Measurements from ENCODE around the gene TANGO6.
"Not testable (repeated sequence)": the region's sequence is repeated elsewhere in the genome, so short reads cannot be mapped to it uniquely, and the experiment has no call there.

Gene TANGO6

DNA sequence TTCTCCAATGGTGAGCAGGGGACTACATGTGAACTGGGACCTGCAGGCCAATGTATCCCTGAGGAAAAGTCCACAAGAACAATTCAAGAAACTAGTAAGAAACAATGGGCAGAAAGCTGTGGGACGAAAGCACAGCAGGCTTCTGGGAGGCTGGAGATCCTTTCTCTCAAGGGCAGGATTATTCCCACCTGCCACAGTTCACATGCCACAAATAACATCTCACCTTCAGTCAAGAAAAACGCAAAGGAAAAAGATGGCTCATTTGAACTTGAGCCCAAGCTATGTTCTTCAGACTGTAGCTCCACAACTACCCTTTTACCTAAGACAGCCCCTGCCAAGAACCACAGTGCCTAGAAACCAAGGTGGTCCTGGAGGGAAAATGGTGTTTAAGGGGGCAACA lies 275.1 kb downstream of the TANGO6 start:
- no peak for DNase-seq (ENCODE audit: low spot score)

DNA sequence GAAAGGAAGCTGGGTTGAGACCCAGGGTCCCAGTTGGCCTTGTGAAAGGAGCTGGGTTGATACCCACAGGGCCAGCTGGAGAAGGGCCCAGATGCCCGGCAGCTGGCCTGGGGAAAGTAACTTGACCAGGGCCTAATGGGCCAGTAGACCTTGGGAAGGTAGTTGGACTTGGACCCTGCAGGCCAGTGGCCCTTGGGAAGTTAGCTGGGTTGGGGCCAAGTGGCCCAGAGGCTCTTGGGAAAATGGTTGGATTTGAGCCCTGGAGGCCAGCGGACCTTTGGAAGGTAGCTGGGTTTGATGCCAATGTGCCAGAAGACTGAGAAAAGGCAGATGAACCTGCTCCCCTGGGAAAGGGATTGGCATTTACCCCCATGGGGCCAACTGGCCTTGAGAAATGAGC lies 275.7 kb downstream of the TANGO6 start:
- no peak for DNase-seq (ENCODE audit: low spot score)

DNA sequence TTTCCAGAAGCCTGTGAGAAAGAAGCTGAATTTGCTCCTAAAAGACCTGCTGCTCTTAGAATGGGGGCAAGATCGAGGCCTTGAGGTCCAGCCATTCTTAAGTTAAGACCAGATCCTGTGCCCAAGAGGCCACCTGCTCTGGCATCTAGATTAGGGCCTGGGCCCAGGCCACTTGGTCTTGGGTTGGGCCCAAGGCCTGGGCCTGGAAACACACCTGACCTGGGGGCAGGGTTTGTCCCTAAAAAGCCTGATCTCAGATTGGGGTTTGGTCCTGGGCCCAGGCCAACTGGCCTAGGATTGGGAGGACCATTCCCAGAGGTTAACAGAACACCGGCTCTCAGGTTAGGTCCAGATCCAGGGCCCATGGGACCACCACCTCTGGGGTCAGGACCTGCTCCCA lies 276.2 kb downstream of the TANGO6 start:
- DNase-seq (ENCODE audit: low spot score), result no peak

DNA sequence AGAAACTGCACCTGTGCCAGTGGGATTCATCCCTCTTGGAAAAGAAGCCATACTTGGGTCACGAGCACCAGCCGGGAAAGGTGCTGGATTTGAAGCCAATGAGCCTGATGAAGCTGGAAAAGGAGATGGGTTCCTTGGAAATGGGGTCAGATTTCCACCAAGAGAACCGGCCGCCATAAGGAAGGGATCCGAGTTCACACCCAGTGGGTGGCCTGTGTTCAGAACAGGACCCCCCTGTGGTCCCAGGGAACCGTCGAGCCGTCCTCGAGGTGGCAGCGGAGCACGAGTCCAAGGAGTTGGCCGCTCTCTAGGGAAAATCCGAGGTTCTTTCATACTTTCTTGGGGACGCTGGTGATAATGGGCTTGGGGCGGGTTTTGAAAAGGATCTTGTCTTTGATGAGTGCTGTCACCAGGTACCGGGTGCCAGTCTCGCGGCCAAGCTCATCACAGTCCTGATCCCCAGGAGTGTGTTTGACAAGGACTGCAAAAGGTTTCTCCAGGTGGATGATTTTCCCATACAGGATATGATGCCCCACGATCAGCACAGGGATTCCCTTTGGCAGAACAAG lies 276.8 kb downstream of the TANGO6 start:
- DNase-seq (ENCODE audit: low spot score), result no peak

DNA sequence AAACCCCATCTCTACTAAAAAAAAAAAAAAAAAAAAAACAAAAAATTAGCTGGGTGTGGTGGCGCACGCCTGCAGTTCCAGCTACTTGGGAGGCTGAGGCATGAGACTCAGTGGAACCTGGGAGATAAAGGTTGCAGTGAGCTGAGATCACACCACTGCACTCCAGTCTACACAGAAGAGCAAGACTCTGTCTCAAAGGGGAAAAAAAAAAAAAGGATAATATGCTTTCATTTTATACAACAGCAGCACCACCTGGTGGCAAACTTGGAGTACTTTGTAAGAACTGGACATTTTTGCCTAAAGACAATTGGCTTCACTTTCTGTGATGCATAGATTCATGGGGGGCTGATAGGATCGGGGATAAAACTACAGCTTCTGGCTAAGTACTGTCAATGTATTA lies 280.6 kb downstream of the TANGO6 start:
- DNase-seq (ENCODE audit: low spot score), result peak; percentile 73

DNA sequence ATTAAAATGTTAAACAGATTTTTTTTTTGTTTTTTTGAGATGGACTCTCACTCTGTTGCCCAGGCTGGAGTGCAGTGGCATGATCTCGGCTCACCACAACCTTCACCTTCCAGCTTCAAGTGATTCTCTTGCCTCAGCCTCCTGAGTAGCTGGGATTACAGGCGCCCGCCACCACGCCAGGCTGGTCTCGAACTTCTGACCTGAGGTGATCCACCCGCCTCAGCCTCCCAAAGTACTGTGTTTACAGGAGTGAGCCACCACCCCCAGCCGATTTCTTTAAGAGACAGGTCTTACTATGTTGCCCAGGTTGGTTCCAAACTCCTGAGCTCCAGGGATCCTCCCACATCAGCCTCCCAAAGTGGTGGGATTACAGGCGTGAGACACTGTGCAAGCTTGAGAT lies 281.1 kb downstream of the TANGO6 start:
- not testable (repeated sequence) for DNase-seq (ENCODE audit: low spot score)

DNA sequence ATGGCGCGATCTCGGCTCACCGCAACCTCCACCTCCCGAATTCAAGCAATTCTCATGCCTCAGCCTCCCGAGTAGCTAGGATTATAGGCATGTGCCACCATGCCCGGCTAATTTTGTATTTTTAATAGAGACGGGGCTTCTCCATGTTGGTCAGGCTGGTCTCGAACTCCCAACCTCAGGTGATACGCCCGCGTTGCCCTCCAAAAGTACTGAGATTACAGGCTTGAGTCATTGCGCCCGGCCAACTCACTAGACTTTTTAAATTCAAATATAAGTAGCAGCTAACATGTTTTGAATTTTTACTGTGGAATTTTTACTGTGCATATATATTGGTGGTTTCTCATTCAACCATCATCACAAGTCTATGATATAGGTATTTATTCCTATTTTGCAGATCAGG lies 281.6 kb downstream of the TANGO6 start:
- DNase-seq (ENCODE audit: low spot score), result not testable (repeated sequence)

DNA sequence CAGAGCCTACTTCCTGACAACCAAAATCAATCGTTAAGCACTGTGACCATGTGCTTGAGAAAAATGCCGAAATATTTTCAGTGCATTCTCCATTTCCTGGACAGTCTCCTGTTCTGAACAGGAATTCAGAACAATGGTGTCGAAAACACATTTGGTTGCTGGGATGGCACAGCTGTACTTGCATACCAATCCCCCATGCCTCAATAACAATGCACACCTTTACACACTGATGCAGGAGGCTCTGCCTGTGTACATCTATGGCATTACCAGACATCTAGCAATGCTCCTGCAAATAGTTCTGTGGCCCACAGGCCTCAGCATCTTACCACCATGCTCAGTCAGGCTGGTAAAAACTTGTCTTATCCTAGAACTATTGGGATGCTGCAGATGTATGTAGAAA lies 282.9 kb downstream of the TANGO6 start:
- DNase-seq (ENCODE audit: low spot score), result no peak

DNA sequence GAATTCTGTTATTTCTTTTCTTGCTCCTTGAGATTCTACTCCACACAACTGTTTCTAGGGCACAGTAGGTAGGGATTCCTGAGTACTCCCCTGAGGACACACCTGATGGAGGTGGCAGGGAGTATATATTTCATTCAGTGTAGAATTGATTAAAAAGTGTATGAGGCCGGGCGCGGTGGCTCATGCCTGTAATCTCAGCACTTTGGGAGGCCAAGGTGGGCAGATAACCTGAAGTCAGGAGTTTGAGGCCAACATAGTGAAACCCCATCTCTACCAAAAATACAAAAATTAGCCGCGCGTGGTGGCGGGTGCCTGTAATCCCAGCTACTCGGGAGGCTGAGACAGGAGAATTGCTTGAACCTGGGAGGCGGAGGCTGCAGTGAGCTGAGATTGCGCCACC lies 283.5 kb downstream of the TANGO6 start:
- not testable (repeated sequence) for DNase-seq (ENCODE audit: low spot score)

DNA sequence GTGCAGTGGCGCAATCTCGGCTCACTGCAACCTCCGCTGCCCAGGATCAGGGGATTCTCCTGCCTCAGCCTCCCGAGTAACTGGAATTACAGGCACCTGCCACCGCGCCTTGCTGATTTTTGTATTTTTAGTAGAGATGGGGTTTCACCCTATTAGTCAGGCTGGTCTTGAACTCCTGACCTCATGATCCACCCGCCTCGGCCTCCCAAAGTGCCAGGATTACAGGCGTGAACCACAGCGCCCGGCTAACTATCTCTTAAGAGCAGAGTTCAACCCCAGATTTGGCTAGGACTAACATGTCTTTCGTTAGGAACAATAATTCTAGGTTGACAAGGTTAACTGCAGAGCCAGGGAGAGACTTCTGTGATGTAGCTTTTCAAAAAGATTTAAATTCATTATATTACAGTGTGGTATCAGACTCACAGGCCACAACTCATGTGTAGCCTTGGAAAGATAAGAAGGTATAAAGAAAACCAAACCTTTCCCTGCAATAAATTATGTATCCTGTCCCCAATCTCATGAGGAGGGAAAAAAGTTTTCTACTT lies 284.7 kb downstream of the TANGO6 start:
- DNase-seq (ENCODE audit: low spot score), result no peak

DNA sequence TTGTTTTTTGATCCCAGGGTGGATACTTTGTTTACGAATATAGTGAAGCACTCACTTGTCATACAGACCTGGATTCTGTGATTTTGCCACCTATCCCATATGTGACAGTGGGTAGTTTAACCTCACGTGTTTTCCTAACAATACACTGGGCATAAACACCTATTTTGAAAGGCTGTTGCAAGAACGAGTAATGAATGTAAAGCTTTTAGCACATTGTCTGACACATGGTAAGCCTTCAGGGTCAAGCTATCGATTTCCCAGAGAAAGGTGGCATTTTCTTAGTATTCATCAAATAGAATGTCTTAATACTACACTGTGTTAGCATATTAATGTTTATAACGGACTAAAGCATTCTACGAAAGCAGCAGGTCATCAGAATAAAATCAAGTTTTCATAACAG lies 287.1 kb downstream of the TANGO6 start:
- DNase-seq (ENCODE audit: low spot score), result no peak

DNA sequence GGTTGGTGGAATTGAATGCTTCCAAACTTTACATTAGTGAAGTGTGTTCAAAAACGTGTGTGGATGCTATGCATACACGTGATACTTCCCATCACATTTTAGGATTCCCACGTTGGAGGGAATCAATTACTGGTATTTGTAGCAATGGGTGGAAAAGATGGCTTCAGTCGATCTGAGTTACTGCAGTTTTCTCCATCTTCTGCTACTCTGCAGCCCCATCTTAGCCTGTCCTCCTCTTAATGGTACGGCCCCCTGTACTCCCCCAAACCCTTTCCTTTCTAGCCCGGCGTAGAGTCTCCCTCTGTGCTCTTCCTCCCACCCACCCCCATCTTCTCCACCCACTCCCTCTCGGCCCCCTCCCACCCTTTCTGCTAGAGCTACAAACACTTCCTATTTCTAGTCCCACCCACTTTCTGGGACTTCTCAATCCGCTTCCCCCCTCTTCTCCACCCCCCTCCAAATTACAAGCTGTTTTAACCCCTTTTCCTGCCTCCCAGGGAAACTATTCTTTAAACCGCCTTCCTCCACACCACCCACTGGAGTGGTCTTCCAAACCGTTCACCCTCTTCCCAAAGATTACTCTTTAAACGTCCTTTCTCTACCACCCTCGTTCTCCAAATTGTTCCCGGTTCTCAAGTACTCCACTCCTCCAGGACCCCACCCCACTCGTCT lies 288.0 kb downstream of the TANGO6 start:
- DNase-seq (ENCODE audit: low spot score), result peak; percentile 29

DNA sequence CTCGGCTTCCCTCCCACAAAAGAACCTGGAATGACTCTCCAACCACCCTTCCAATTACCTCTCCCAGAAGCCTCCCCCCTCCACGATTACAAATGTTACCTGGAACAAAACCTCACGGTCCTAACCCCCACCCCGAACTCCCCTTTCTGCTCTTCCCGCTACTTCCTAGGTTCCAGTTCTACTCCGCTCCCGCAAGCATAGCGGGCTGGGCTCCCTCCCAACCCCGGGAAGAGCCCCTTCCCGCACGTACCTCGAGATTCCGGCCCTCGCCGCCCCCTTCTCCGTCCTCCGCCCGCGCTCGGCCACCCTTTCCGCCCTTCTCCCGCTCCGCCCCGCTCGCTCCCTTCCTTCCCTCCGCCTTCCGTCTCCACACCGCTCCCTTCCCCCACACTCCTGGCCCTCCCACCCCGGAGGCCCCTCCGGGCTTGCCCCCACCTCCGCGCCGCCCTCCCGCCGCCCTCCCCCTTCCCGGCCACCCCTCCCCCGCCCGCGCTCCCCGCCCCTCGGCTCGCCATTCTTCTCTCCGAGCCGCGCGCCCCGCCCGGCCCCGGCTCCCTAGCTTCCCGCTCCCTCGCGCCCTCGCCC lies 288.6 kb downstream of the TANGO6 start:
- no peak for DNase-seq (ENCODE audit: low spot score)

DNA sequence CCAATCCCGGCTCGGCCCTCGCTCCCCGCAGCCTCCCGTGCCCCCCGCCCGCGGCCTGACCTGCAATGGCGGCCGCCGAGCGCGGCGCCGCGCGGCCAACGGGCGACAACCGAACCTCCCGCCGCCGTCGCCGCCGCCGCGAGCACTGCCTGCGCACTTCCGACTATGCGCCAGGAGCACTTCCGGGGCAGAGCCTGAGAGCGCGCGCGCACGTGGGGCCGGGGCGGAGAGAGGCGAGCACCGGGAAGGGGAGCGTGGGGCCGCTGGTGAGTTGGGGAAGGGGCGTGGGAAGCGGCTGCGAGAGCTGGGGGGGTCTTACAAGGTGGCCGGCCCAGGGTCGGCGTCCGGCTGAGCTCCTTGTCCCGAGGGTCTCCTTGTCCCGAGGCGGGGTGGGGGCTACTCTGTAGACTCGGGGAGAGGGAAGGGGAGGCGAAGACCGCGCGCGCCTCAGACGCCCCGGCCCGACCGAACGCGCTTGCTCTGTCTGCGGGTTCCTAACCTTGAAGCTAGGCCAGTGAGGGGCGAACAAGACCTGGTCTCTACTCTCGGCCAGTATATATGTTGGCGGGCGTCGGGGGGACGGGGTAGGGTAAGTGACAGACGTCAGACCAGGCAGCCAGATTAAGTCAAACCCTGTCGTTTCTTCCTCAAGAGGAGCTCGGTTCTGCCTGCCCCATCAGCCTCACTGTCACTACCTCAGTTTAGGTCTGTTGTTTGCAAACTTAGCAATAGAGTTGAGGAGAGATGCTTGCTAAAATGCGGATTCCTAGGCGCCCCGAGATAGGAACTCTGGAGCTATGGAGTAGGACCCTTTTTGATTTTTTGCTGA lies 289.3 kb downstream of the TANGO6 start, which contains the start of the genes CHTF8 and UTP4:
CHTF8 (minus strand) TSS at position 165 of the 829 bp plus-strand sequence. CDS start 11,130 bp downstream, outside the sequence.
UTP4 (plus strand) TSS at position 226 of the 829 bp plus-strand sequence. CDS start 811 bp downstream, outside the sequence.
- peak; percentile 60 for DNase-seq (ENCODE audit: low spot score)

DNA sequence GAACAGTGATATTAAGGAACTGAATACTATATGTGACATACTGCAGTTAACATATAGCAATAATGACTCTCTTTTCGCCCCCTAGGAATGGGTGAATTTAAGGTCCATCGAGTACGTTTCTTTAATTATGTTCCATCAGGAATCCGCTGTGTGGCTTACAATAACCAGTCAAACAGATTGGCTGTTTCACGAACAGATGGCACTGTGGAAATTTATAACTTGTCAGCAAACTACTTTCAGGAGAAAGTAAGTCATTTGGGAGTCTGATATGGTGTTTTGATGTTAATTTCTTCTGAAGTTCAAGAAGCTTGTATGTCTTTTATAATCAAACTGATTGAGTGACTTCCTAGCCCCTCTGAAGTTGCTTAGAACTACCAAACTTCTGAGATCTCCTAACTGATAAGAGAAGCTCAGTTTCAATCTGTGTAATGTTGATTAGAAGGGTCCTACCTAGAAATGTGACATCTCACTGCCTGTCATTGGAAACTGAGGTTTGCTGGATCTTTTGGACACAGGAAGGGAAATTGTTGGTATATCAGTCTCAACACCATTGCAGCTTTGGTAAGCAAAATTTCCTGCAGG lies 290.1 kb downstream of the TANGO6 start:
- no peak for DNase-seq (ENCODE audit: low spot score)
